K562 (cell line): ENCODE results near the gene HK1. TPM values are rescaled to one million over a fixed set of nuclear protein-coding genes. Genes with fewer than 3 reads are reported as not detected.

Experiments used
- ATAC-seq: fragments of 200-7000 bp; cut with Tn5 transposase; 3 replicates; pipeline ENCODE4 v1.9.1; 2020; ENCODE audit warnings: moderate library complexity
- BruUV-seq: library from RNA; stranded (reverse); fragments of 400-500 nt; replicated peaks from 2 replicates; lab custom pipeline; 2021; lab: Mats Ljungman, UMichigan
- CTCF ChIA-PET: fragments of 300-600 bp; formaldehyde crosslinking; extraction: SDS; loops from one replicate; lab custom pipeline; 2021; ENCODE audit warnings: low intra/inter-chr PET ratio; lab: Yijun Ruan, JAX
- POLR2A ChIA-PET: fragments of 300-600, 350-650 bp; sonication (Branson Sonifier 250); formaldehyde crosslinking; extraction: SDS; loops from one replicate; lab custom pipeline; 2021; ENCODE audit warnings: antibody characterized with exemption, inconsistent platforms; lab: Yijun Ruan, JAX
- DNase-seq, 4 experiments: peaks; one replicate each; pipeline versions ENCODE4 v3.0.0 to v3.0.0-alpha.2; 2011 to 2018; ENCODE audit warnings: low spot score in 3 of 4, mixed read lengths in 3 of 4; ENCODE audit errors: extremely low read depth in 1 of 4
- FAIRE-seq: peaks from 2 replicates; lab custom pipeline; 2011; peaks lifted over from hg19 to GRCh38; lab: Jason Lieb, UNC
- H2AFZ ChIP-seq: 2 replicates; pipeline ENCODE4 v1.6.0; 2011; ENCODE audit warnings: low read depth, low read length, control low read depth, inconsistent platforms
- H3K27ac ChIP-seq: fragments of 200-600 bp; 3 replicates; pipeline ENCODE4 v1.8.0; 2011; ENCODE audit warnings: low read depth, mild to moderate bottlenecking, control low read depth, inconsistent platforms, low read length, moderate library complexity, mixed read lengths; ENCODE audit errors: extremely low read depth
- H3K27me3 ChIP-seq, 2 experiments: fragments of 300-600 bp in 1 of 2; 2 replicates in 1 of 2; 3 replicates in 1 of 2; pipeline versions ENCODE4 v1.6.0 to v1.8.0; 2011; ENCODE audit warnings: inconsistent platforms in 2 of 2, low read length in 2 of 2, mild to moderate bottlenecking in 1 of 2, mixed read lengths in 1 of 2, moderate library complexity in 1 of 2; ENCODE audit not compliant: control insufficient read depth in 2 of 2, insufficient read depth in 2 of 2
- H3K36me3 ChIP-seq: fragments of 300-600 bp; 3 replicates; pipeline ENCODE4 v1.8.0; 2011; ENCODE audit warnings: mild to moderate bottlenecking, low read length, inconsistent platforms; ENCODE audit not compliant: control insufficient read depth, insufficient read depth
- H3K4me1 ChIP-seq, 2 experiments: fragments of 200-600 bp in 1 of 2; replicated peaks in 1 of 2; 2 replicates in 1 of 2; 3 replicates in 1 of 2; pipeline versions ENCODE4 v1.5.1 to v1.8.0; 2011; ENCODE audit warnings: inconsistent platforms in 2 of 2, low read length in 2 of 2, mild to moderate bottlenecking in 1 of 2, mixed read lengths in 1 of 2, moderate library complexity in 1 of 2; ENCODE audit not compliant: control insufficient read depth in 2 of 2, insufficient read depth in 2 of 2
- H3K4me2 ChIP-seq: 2 replicates; pipeline ENCODE4 v1.6.1; 2011; ENCODE audit warnings: low read length, control low read depth, inconsistent platforms, mixed read lengths; ENCODE audit not compliant: insufficient read depth
- H3K4me3 ChIP-seq: fragments of 200-600 bp; sonication (generic), shearing (Covaris generic); 2 replicates; pipeline ENCODE4 v1.5.1; 2016; ENCODE audit warnings: control low read depth, inconsistent platforms
- H3K79me2 ChIP-seq: fragments of 200-600 bp; 3 replicates; pipeline ENCODE4 v1.8.0; 2011; ENCODE audit warnings: low read length, inconsistent platforms; ENCODE audit not compliant: control insufficient read depth, insufficient read depth
- H3K9ac ChIP-seq, 2 experiments: 2 replicates each; pipeline versions ENCODE4 v1.6.0 to v1.6.1; 2011; ENCODE audit warnings: low read depth in 2 of 2, low read length in 2 of 2, control low read depth in 1 of 2, inconsistent platforms in 1 of 2, mild to moderate bottlenecking in 1 of 2, mixed read lengths in 1 of 2; ENCODE audit not compliant: insufficient read depth in 1 of 2
- H3K9me1 ChIP-seq: one replicate; pipeline ENCODE4 v1.6.0; 2011; ENCODE audit warnings: inconsistent platforms, mild to moderate bottlenecking, low read length, moderate library complexity; ENCODE audit not compliant: control insufficient read depth, insufficient read depth
- H3K9me3 ChIP-seq: replicated peaks from 2 replicates; pipeline ENCODE4 v1.5.1; 2011; ENCODE audit warnings: low read depth, low read length, inconsistent platforms; ENCODE audit not compliant: control insufficient read depth, insufficient read depth
- H4K20me1 ChIP-seq: replicated peaks from 2 replicates; pipeline ENCODE4 v1.6.1; 2011; ENCODE audit warnings: low read length, inconsistent platforms, mixed read lengths; ENCODE audit not compliant: control insufficient read depth, insufficient read depth
- ETV6 ChIP-seq, 3 experiments: fragments of 150-350 bp in 1 of 3; sonication (generic) in 1 of 3; formaldehyde crosslinking in 1 of 3; IDR thresholded peaks; 2 replicates each; pipeline versions ENCODE4 v1.6.1 to v1.8.0; 2014 to 2022; ENCODE audit warnings: borderline replicate concordance in 2 of 3, low read depth in 2 of 3, antibody characterized with exemption in 1 of 3, low read length in 1 of 3, mild to moderate bottlenecking in 1 of 3, missing genetic modification reagents in 1 of 3
- HNRNPLL ChIP-seq: fragments of 200-400 bp; formaldehyde crosslinking; IDR thresholded peaks from 2 replicates; pipeline ENCODE4 v1.6.1; 2017; ENCODE audit warnings: low read length, low read depth, mild to moderate bottlenecking; ENCODE audit not compliant: poor library complexity, severe bottlenecking
- MBD1 ChIP-seq: fragments of 250-450 bp; sonication (Bioruptor Pico); IDR thresholded peaks from 2 replicates; pipeline ENCODE4 v1.8.0; 2022; ENCODE audit warnings: inconsistent platforms
- MTA3 ChIP-seq: fragments of 450-650 bp; formaldehyde crosslinking; IDR thresholded peaks from 2 replicates; pipeline ENCODE4 v1.6.1; 2017; ENCODE audit warnings: mild to moderate bottlenecking, borderline replicate concordance
- SIN3A ChIP-seq, 2 experiments: fragments of 150-350 bp in 1 of 2; IDR thresholded peaks; 2 replicates each; pipeline ENCODE4 v1.6.1; 2011 to 2016; ENCODE audit warnings: borderline replicate concordance in 2 of 2, low read depth in 2 of 2, low read length in 2 of 2, mild to moderate bottlenecking in 2 of 2, moderate library complexity in 2 of 2; ENCODE audit not compliant: control insufficient read depth in 1 of 2
- SREBF1 ChIP-seq: fragments of 150-350 bp; IDR thresholded peaks from 2 replicates; pipeline ENCODE4 v1.6.1; 2014; ENCODE audit warnings: antibody characterized with exemption, low read depth, low read length, borderline replicate concordance
- TBP ChIP-seq: optimal IDR thresholded peaks from 2 replicates; pipeline ENCODE3; 2011; ENCODE audit warnings: low read depth, low read length, improper control_type of control experiment
- TCF15 ChIP-seq: fragments of 250-450 bp; sonication (Bioruptor Pico); IDR thresholded peaks from 2 replicates; pipeline ENCODE4 v1.8.0; 2022; ENCODE audit warnings: moderate library complexity, mild to moderate bottlenecking, inconsistent platforms
- WHSC1 ChIP-seq: IDR thresholded peaks from one replicate; pipeline ENCODE4 v1.6.1; 2012; ENCODE audit warnings: low read length, control low read depth, inconsistent platforms
- ZBTB9 ChIP-seq: fragments of 450-650 bp; formaldehyde crosslinking; IDR thresholded peaks from 2 replicates; pipeline ENCODE4 v1.4.0; 2020; ENCODE audit warnings: mild to moderate bottlenecking, moderate library complexity
- ZNF146 ChIP-seq: IDR thresholded peaks from one replicate; pipeline ENCODE4 v1.6.1; 2018; ENCODE audit warnings: missing compliant biosample characterization; ENCODE audit not compliant: unreplicated experiment
- ZNF175 ChIP-seq: fragments of 200-800 bp; sonication (Bioruptor generic); IDR thresholded peaks from 2 replicates; pipeline ENCODE4 v1.6.1; 2016; ENCODE audit warnings: low read depth, mild to moderate bottlenecking, missing genetic modification characterization, missing compliant biosample characterization
- ZNF354B ChIP-seq: fragments of 250-450 bp; sonication (Bioruptor Pico); IDR thresholded peaks from 2 replicates; pipeline ENCODE4 v1.4.0; 2020
- ZNF79 ChIP-seq: fragments of 250-450 bp; sonication (Bioruptor Pico); IDR thresholded peaks from 2 replicates; pipeline ENCODE4 v1.4.0; 2020; ENCODE audit warnings: low read depth, mild to moderate bottlenecking, moderate library complexity
- WGBS: fragments of 100-300 bp; shearing (Covaris generic); methylation state at CpG from one replicate; pipeline ENCODE4 v1.1.6; 2016; ENCODE audit warnings: low coverage, mixed read lengths; ENCODE audit not compliant: insufficient coverage; ENCODE audit errors: missing lambda C conversion rate; 5-methylcytosine and 5-hydroxymethylcytosine counted together
- in situ Hi-C: fragments of 300-500 bp; cut with MboI; formaldehyde crosslinking; loops from 4 replicates; pipeline ENCODE4 v1.15.0; 2018; ENCODE audit warnings: inconsistent platforms, mixed read lengths
- intact Hi-C: fragments of 100-400 bp; cut with micrococcal nuclease; formaldehyde crosslinking; loops from 2 replicates; pipeline ENCODE4 v1.14.2; 2022
- polyA plus RNA-seq, 8 experiments: library from polyadenylated mRNA; depleted of rRNA in 4 of 8; stranded (reverse) in 5 of 8; unstranded in 3 of 8; fragments of >200 nt; fragmentation: Nextera tagmentation in 2 of 8; fragmentation: Illumina TruSeq in 1 of 8; extraction: Ambion mirVana in 2 of 8; extraction: Trizol in 1 of 8; gene quantifications; 2 replicates each; pipeline versions ENCODE4 v1.2.1 to v1.2.3, GENCODE V29; 2011 to 2014; ENCODE audit warnings: inconsistent platforms in 1 of 8, missing spikeins in 1 of 8
- total RNA-seq, 7 experiments: library from RNA; depleted of rRNA in 6 of 7; stranded (reverse); fragments of >200 nt in 6 of 7; fragmentation: Illumina TruSeq in 2 of 7; extraction: Trizol in 2 of 7; gene quantifications; 2 replicates each; pipeline versions ENCODE4 v1.2.1 to v1.2.3, GENCODE V29; 2011 to 2021; ENCODE audit warnings: low replicate concordance in 1 of 7
- TF ChIP-seq, protein P1 (sequence below): IDR thresholded peaks from 2 replicates; pipeline ENCODE4 v1.6.1; 2011; ENCODE audit not compliant: insufficient read length; ENCODE audit errors: extremely low read depth

HK1 gene
- total and polyA plus RNA-seq, 9 of the 15 experiments (the other 6 are each of a cell fraction or from before 2014, with no cell fraction given) = 29.2 to 444 (median 193) TPM

DNA sequence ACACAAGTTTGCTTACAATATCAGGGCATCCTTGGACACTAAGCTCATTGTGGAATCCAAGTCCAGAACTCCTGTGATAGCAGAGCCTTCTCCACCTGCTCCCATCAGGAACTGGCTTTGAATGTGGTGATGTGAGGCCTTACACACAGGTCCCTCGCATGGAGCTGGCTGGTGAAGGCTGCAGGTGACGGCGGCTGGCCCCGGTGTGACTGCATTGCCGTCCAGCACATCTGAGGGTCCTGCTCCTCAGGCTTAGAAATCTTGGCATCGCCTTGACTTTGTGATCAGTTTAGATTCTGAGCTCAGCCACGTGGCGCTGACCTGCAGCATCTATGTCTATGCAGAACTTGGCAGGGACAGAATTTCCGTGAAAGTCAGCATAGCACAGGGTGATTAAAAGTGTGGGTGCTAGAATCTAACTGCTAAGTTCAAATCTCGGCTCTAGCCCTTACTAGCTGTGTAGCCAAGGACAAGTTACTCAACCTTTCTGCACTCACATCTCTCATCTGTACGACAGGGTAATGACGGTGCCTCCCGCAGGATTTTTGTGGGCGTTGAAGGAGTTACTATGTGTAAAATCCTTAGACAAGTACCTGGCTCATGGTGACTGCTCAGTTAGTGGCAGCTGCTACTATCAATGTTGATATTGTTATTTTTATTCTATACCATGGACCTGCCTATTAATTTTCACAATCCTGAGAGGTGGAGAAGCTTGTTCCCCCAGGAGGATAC lies 31.5 kb upstream of the HK1 start:
- ChIA-PET CTCF (no interaction called here), POLR2A (interaction anchor here (0.7 kb wide), 1 partner anchor 143 kb away, joined by 3 read pairs; no protein-coding TSS in a partner anchor)
- Histone ChIP-seq H2AFZ (0 out of 2 replicates have a peak overlapping the region, but pooled peaks have one; percentile 14), H3K4me3 (no peak overlapping the region), H3K9me3 (no peaks in the 10 kb centered on the region), H4K20me1 (no peaks in the 10 kb centered on the region), H3K79me2 (no peaks in the 10 kb centered on the region), H3K9me1 (no peaks in the 10 kb centered on the region), H3K27me3 (no peaks in the 10 kb centered on the region), H3K9ac (peak overlapping the region in 1 of 2 experiments; percentile 37; a peak in 2 of 4 replicates), H3K4me2 (no peak overlapping the region), H3K27ac (no peak overlapping the region), H3K36me3 (no peaks in the 10 kb centered on the region), H3K4me1 (peaks cover 12 to 30% of the 10 kb centered on the region in 2 experiments; a peak in 4 of 5 replicates)
- ATAC-seq (no peak), FAIRE-seq (no peak), DNase-seq (no peak)
- no TSS peak for BruUV-seq
- intact Hi-C loops = no loop called here
- in situ Hi-C loops = loop anchor here (5.0 to 25.0 kb wide), 2 partner anchors 141 to 391 kb away; partner anchors contain the start of gene FAM241B
- 54% methylated on average over 14 of the region's 14 CpGs for WGBS
- TF ChIP-seq TBP (no peak), ZNF79 (CRISPR knock-in tag) (no peak), MTA3 (no peak), WHSC1 (no peak), HNRNPLL (no peak), MBD1 (CRISPR knock-in tag) (no peak), TCF15 (CRISPR knock-in tag) (no peak), ZNF354B (CRISPR knock-in tag) (no peak), SREBF1 (no peak), SIN3A (IDR thresholded peaks at IDR 0.05; ENCODE audit: borderline replicate concordance in 2 of 2, control insufficient read depth in 1 of 2, low read depth in 2 of 2, low read length in 2 of 2) (no peak), ZNF175 (CRISPR knock-in tag) (no peak), ETV6 (IDR thresholded peaks at IDR 0.05; ENCODE audit: borderline replicate concordance in 1 of 2, low read depth in 2 of 2, low read length in 1 of 2) (no peak), ETV6 (CRISPR knock-in tag; IDR thresholded peaks at IDR 0.05; ENCODE audit: borderline replicate concordance) (no peak), ZNF146 (CRISPR knock-in tag) (no peak), ZBTB9 (no peak)
- TF ChIP-seq, protein P1, sequence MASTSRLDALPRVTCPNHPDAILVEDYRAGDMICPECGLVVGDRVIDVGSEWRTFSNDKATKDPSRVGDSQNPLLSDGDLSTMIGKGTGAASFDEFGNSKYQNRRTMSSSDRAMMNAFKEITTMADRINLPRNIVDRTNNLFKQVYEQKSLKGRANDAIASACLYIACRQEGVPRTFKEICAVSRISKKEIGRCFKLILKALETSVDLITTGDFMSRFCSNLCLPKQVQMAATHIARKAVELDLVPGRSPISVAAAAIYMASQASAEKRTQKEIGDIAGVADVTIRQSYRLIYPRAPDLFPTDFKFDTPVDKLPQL = no peak
